Nephron (organoid): ENCODE data around the gene RSBN1.
"Not testable (repeated sequence)": the region's sequence is repeated elsewhere in the genome, so short reads cannot be mapped to it uniquely, and the experiment has no call there.

Source experiments
- H3K27ac Mint-ChIP-seq, 3 experiments: 2 replicates each; pipeline ENCODE4 v1.8.0; 2020; ENCODE audit warnings: mixed read lengths in 3 of 3, mild to moderate bottlenecking in 2 of 3, moderate library complexity in 1 of 3
- H3K27me3 Mint-ChIP-seq: 2 replicates; pipeline ENCODE4 v1.8.0; 2021; ENCODE audit warnings: low read depth, mild to moderate bottlenecking, moderate library complexity, mixed read lengths
- H3K36me3 Mint-ChIP-seq: 2 replicates; pipeline ENCODE4 v1.8.0; 2020; ENCODE audit warnings: low read depth, mixed read lengths
- H3K4me1 Mint-ChIP-seq: 2 replicates; pipeline ENCODE4 v1.8.0; 2020; ENCODE audit warnings: mixed read lengths
- H3K4me3 Mint-ChIP-seq, 3 experiments: 2 replicates each; pipeline ENCODE4 v1.8.0; 2020; ENCODE audit warnings: mild to moderate bottlenecking in 3 of 3, mixed read lengths in 3 of 3, moderate library complexity in 2 of 3
- H3K9me3 Mint-ChIP-seq: 2 replicates; pipeline ENCODE4 v1.8.0; 2020; ENCODE audit warnings: mixed read lengths
- TF ChIP-seq, protein P1 (sequence below), 3 experiments: fragments of 200-600 bp; sonication (generic); IDR thresholded peaks; one replicate each; pipeline ENCODE4 v1.5.0; 2021; ENCODE audit warnings: antibody characterized with exemption in 3 of 3; ENCODE audit not compliant: unreplicated experiment in 3 of 3

Gene RSBN1

DNA sequence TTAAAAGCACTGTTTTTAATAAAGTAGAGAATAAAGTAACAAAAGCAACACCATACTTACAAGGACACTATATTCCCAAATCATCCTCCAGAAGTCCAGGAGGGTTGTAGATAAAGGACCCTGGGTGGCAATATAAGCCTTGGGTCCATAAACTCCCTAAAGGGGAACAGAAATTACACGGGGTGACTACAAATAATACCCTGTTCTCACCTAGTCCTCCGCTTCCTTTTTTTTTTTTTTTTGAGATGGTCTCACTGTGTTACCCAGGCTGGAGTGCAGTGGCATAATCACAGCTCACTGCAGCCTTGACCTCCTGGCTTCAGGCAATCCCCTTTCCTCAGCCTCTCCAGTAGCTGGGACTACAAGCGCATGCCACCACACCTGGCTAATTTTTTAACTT is 46.1 kb upstream of the RSBN1 start:
- TF ChIP-seq, protein P1, sequence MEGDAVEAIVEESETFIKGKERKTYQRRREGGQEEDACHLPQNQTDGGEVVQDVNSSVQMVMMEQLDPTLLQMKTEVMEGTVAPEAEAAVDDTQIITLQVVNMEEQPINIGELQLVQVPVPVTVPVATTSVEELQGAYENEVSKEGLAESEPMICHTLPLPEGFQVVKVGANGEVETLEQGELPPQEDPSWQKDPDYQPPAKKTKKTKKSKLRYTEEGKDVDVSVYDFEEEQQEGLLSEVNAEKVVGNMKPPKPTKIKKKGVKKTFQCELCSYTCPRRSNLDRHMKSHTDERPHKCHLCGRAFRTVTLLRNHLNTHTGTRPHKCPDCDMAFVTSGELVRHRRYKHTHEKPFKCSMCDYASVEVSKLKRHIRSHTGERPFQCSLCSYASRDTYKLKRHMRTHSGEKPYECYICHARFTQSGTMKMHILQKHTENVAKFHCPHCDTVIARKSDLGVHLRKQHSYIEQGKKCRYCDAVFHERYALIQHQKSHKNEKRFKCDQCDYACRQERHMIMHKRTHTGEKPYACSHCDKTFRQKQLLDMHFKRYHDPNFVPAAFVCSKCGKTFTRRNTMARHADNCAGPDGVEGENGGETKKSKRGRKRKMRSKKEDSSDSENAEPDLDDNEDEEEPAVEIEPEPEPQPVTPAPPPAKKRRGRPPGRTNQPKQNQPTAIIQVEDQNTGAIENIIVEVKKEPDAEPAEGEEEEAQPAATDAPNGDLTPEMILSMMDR (IDR thresholded peaks at IDR 0.05; ENCODE audit: unreplicated experiment in 3 of 3), result no peak
- Mint-ChIP-seq H3K9me3 (no peaks in the 10 kb centered on the region), H3K4me3 (no peak overlapping the region), H3K36me3 (no peaks in the 10 kb centered on the region), H3K4me1 (no peaks in the 10 kb centered on the region), H3K27me3 (no peaks in the 10 kb centered on the region), H3K27ac (no peak overlapping the region)

DNA sequence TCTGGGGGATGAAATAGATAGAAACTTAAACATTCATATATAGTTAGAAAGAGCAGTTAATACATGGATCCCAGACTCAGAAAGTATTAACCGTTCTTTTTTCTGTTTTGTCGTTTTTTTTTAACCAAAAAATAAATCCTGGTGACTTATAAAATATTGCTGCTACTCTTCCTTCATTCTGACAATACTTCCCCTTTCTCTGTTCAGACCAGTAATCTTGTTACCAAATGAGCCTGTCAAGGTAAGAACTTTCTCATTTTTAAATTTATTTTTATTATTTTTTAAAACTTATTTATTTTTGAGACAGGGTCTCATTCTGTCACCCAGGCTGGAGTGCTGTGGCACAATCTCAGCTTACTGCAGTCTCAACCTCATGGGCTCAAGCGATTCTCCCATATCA is 45.5 kb upstream of the RSBN1 start:
- Mint-ChIP-seq H3K27me3 (no peaks in the 10 kb centered on the region), H3K4me3 (no peak overlapping the region), H3K36me3 (no peaks in the 10 kb centered on the region), H3K27ac (no peak overlapping the region), H3K9me3 (no peaks in the 10 kb centered on the region), H3K4me1 (no peaks in the 10 kb centered on the region)
- TF ChIP-seq, protein P1 (IDR thresholded peaks at IDR 0.05; ENCODE audit: unreplicated experiment in 3 of 3), result no peak

DNA sequence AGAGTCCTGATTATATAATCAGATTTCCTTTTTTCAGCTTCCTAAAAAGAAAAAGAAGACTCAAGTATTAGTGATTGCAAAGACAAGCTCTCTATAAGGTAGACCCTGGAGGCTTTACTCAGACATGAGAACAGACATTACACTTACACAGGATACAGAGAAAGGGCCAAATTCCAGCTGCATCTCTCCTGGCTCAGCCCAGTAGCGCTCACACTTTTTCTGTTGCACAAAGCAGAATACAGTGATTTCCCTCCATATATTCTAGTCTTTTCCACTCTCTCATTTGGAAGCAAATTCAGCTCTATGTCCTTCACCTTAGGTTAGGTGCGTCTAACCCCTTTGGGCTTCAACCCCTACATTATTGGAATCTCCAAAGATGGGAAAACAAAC is 44.1 kb upstream of the RSBN1 start:
- Mint-ChIP-seq H3K4me1 (no peaks in the 10 kb centered on the region), H3K4me3 (no peak overlapping the region), H3K9me3 (no peaks in the 10 kb centered on the region)

DNA sequence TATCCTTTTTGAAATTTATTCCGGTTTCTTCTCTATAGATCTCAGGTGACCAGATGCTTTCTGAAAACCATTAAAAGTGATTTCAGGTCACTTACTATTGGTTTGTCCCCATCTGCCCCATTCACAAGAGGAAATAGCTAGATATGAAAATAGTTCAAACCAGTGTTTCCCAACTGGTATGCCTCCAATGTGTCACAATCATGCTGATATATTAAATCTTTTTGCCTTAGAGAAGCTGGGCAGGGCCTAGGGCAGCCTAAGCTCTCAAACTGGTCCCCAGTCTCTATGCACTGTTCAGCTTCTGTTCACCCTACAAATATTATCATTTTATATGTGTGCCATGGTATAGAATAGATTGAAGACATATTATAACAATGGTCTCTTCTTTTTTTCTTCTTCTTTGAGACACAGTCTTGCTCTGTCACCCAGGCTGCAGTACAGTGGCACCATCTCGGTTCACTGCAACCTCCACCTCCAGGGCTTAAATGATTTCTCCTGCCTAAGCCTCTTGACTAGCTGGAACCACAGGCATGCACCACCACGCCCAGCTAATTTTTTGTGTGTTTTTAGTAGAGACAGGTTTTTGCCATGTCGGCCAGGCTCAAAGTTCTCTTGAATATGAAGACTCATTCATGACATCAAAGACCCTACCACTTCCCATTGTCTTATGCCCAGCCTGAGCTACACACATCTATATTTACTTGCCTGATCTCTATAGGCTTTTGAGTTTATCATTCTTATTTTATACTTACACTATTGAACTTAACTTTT is 43.5 kb upstream of the RSBN1 start:
- no peaks in the 10 kb centered on the region for H3K27me3 Mint-ChIP-seq
- TF ChIP-seq, protein P1 (IDR thresholded peaks at IDR 0.05; ENCODE audit: unreplicated experiment in 3 of 3), result no peak
- no peaks in the 10 kb centered on the region for H3K4me1 Mint-ChIP-seq
- no peak overlapping the region for H3K4me3 Mint-ChIP-seq
- H3K36me3 Mint-ChIP-seq, result no peaks in the 10 kb centered on the region
- no peaks in the 10 kb centered on the region for H3K9me3 Mint-ChIP-seq
- no peak overlapping the region for H3K27ac Mint-ChIP-seq

More for the DNA sequence above, 44.1 kb upstream of the RSBN1 start:
- TF ChIP-seq, protein P1 (IDR thresholded peaks at IDR 0.05; ENCODE audit: unreplicated experiment in 3 of 3), result no peak
- Mint-ChIP-seq H3K36me3 (no peaks in the 10 kb centered on the region), H3K27me3 (no peaks in the 10 kb centered on the region), H3K27ac (no peak overlapping the region)

DNA sequence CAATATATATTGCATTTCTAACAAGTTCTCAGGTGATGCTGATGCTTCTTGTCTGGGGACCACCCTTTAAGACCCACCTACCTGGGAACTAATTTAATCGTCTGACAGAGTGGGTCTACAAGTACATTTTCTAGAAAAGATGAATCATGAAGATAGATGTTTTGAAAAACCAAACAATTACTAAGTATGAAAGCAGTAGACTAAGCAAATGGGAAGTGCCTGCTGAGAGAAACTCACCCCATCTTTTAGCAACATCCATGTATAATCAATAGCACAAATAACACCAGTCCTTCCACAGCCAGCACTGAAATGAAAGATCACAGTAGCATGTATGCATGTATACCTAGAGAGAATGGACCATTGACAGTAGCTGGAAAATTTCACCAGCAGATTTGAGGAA is 42.0 kb upstream of the RSBN1 start:
- no peaks in the 10 kb centered on the region for H3K36me3 Mint-ChIP-seq
- TF ChIP-seq, protein P1 (IDR thresholded peaks at IDR 0.05; ENCODE audit: unreplicated experiment in 3 of 3), result no peak
- H3K4me3 Mint-ChIP-seq, result no peak overlapping the region
- H3K27me3 Mint-ChIP-seq, result no peaks in the 10 kb centered on the region
- H3K9me3 Mint-ChIP-seq, result no peaks in the 10 kb centered on the region
- H3K4me1 Mint-ChIP-seq, result no peaks in the 10 kb centered on the region
- H3K27ac Mint-ChIP-seq, result no peak overlapping the region

DNA sequence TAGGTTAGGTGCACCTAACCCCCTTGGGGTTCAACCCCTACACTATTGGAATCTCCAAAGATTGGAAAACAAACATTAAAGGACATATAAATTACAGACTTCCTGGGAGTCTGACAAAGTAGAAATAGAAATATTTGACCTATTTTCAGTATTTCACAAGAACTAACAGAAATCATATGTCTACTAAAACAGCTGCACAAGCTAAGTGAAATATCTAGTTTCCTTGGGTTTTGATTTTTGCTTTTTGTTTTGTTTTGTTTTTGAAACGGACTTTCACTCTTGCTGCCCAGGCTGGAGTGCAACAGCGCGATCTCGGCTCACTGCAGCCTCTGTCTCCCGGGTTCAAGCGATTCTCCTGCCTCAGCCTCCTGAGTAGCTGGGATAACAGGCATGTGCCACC is 40.4 kb upstream of the RSBN1 start:
- H3K9me3 Mint-ChIP-seq, H3K27ac Mint-ChIP-seq, H3K4me3 Mint-ChIP-seq, H3K36me3 Mint-ChIP-seq, H3K27me3 Mint-ChIP-seq, H3K4me1 Mint-ChIP-seq: not testable (repeated sequence)
